SK-N-MC (cell line): ENCODE measurements around the gene TTF1.

Source experiments
- EZH2 ChIP-seq: fragments of 200-600 bp; sonication (generic); IDR thresholded peaks from one replicate; pipeline ENCODE4 v1.6.1; 2017; ENCODE audit warnings: antibody characterized with exemption
- FOXP2 ChIP-seq: optimal IDR thresholded peaks from 2 replicates; pipeline ENCODE3; 2011; ENCODE audit warnings: mild to moderate bottlenecking, moderate library complexity; ENCODE audit not compliant: insufficient read depth; ENCODE audit errors: extremely low read length, control extremely low read depth
- POLR2AphosphoS5 ChIP-seq: IDR thresholded peaks from 2 replicates; pipeline ENCODE4 v1.6.1; 2012; ENCODE audit warnings: mild to moderate bottlenecking, low read depth, low read length, borderline replicate concordance

GRCh38 chr9:132381966-132382541 lies 24.6 kb downstream of the TTF1 start:
- TF ChIP-seq EZH2 (no peak), POLR2AphosphoS5 (no peak), FOXP2 (no peak)
